GM12864 (cell line): Measurements from ENCODE around the gene HASPIN.

Experiments
- DNase-seq: peaks from one replicate; pipeline ENCODE4 v3.0.0-alpha.2; 2011; ENCODE audit warnings: low read depth
- H3K4me3 ChIP-seq: 2 replicates; pipeline ENCODE4 v1.5.1; 2011; ENCODE audit warnings: mild to moderate bottlenecking, low read depth, low read length, control low read depth
- CTCF ChIP-seq: IDR thresholded peaks from 2 replicates; pipeline ENCODE4 v1.5.1; 2011; ENCODE audit warnings: low read depth, mild to moderate bottlenecking, moderate library complexity, low read length, control low read depth, inconsistent platforms; ENCODE audit errors: missing control alignments

HASPIN gene

GRCh38 chr17:3755335-3756030 lies 31.8 kb downstream of the HASPIN start:
- DNase-seq, result no peak
- TF ChIP-seq CTCF, result no peak
- H3K4me3 ChIP-seq, result no peak overlapping the region

DNA sequence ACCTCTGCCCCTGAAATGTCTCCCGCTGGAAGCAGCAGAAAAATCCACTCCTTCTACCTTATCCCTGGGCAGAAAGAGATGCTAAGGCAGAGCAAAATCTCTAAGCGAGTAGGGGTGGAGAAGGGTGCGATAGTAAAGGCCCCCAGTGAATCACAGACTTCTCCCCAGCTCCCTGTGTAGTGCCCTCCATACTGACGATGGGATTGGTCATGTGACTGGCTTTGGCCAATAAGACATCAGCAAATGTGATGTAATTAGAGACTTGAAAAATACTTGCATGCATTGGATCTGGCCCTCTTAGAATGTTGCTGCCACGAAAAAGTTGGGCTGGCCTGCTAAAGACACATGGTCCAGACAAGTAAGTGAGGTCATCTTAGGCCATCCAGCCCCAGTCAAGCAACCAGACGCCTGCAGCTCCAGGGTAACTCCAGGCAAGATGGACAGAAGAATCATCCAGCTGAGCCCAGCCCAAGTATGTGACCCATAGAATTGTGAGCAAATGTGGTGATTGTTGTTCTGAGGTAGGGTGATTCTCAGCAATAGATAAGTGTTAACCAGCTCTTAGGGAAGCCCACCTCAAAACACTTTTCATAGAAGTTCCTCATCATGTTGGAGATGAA lies 36.0 kb downstream of the HASPIN start:
- TF ChIP-seq CTCF, result no peak
- no peak overlapping the region for H3K4me3 ChIP-seq
- no peak for DNase-seq

DNA sequence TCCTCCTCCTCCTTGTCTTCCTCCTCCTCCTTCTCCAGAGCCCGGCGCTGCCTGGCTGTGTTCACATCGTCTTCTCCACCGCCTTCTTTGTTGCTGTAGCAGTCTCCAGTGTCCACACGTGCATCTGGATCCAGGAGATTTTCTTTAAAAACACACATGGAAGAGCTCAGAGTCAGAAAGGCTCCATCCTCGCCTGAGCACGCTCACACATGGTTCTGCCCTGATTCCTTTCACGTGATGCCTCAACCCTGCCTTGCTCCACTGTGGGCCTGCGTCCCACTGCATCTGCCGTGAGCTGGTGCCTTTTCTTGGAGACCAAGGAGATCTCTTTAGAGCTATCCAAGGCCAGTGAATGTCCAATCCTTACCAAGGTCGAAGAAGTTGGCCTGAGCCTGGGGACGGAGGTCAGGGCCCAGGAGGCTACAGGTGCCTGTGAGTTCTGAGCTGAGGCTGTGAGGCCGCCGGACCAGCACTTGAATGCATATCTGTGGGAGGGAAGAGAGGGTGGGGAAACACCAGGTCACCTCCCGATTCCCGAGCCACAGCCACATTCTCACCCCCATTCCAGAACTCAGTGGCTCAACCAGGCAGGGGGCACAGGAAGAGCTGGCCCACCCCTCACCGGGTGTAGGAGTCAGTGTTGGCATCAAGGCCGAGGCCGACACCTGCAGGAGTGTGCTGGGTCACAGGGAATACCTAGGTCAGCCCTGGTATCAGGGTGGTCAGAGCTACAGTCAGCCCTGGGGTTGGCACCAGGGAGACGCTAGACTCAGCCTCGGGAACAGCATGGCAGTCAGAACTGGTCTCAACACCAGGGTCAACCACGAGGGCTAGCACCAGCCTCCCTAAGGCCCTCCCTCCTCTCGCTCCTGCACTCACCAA lies 37.6 kb downstream of the HASPIN start:
- no peak overlapping the region for H3K4me3 ChIP-seq
- no peak for DNase-seq
- TF ChIP-seq CTCF, result no peak

GRCh38 chr17:3761918-3762380 lies 38.2 kb downstream of the HASPIN start:
- DNase-seq, result no peak
- no peak overlapping the region for H3K4me3 ChIP-seq
- TF ChIP-seq CTCF, result no peak

DNA sequence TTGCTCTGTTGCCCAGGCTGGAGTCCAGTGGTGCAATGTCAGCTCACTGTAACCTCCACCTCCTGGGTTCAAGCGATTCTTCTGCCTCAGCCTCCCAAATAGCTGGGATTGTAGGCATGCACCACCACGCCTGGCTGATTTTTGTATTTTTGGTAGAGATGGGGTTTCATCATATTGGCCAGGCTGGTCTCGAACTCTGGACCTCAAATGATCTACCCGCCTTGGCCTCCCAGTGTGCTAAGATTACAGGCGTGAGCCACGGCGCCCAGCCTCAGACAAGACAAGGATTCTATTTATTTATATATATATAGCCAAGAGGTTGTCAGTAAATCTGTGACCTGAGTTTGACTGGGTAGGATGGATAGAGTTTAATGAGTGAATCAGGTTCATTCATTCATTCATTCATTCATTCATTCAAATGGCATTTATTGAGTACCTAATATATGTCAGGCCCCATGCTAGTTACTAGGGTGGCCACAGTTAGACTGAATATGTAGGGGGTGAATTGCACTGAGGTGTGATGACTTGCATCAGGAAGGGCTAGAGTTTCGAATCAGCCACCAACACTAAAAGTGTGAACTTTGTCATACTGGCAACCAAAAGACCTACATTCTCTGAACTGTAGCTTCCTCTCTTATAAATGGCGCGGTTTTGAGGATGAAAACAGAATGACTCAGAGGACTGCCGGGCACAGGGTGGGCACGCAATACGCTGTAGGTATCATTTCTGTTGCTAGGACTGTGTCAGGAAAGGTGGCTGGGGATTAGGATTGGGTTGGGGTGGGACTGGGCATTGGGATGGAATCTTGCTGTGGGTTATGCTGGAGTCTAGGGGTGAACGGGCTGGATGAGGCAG lies 39.4 kb downstream of the HASPIN start:
- H3K4me3 ChIP-seq, result peak overlapping the region; percentile 10
- peak; percentile 83 for DNase-seq
- no peak for TF ChIP-seq CTCF

GRCh38 chr17:3763777-3764170 lies 40.1 kb downstream of the HASPIN start:
- DNase-seq, result no peak
- no peak for TF ChIP-seq CTCF
- peak overlapping the region; percentile 10 for H3K4me3 ChIP-seq
